Omental fat pad (tissue), 4 donors: ENCODE measurements around the gene STXBP4. TPM values are rescaled to one million over a fixed set of nuclear protein-coding genes. Genes with fewer than 3 reads are reported as not detected.

Source experiments
- ATAC-seq: fragments of 150-250 bp; one replicate; pipeline ENCODE4 v1.9.1; 2016; ENCODE audit warnings: mild to moderate bottlenecking, moderate library complexity; ENCODE audit not compliant: low FRiP score
- DNase-seq: peaks from one replicate; pipeline ENCODE4 v3.0.0-alpha.2; 2019; ENCODE audit warnings: low spot score
- total RNA-seq, 4 donors: library from RNA; depleted of rRNA; stranded (reverse); fragments of >200 nt; gene quantifications; one replicate each; pipeline ENCODE4 v1.1.0, GENCODE V29; 2016
- TF ChIP-seq, protein P1 (sequence below), 3 donors: fragments of 450-650 bp; IDR thresholded peaks; one replicate each; pipeline ENCODE4 v1.5.1; 2016 to 2017; ENCODE audit warnings: antibody characterized with exemption in 3 of 3, mild to moderate bottlenecking in 3 of 3, moderate library complexity in 2 of 3

The STXBP4 gene
- total RNA-seq, 4 donors from 2014 or later: 11.2 to 19.3 (median 16.5) TPM

DNA sequence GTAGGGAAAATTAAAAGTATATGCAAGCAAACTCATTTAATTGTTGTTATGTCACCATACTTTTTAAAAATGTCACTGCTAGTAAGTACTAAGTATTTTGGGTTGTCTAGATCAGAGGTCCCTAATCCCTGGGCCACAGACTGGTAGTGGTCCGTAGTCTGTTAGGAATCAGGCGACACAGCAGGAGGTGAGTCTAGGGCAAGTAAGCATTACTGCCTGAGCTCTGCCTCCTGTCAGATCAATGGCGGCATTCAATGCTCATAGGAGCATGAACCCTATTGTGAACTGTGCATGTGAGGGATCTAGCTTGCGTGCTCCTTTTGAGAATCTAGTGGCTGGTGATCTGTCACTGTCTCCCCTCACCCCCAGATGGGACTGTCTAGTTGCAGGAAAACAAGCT is 21.6 kb downstream of the STXBP4 start:
- no peak for DNase-seq
- TF ChIP-seq, protein P1, sequence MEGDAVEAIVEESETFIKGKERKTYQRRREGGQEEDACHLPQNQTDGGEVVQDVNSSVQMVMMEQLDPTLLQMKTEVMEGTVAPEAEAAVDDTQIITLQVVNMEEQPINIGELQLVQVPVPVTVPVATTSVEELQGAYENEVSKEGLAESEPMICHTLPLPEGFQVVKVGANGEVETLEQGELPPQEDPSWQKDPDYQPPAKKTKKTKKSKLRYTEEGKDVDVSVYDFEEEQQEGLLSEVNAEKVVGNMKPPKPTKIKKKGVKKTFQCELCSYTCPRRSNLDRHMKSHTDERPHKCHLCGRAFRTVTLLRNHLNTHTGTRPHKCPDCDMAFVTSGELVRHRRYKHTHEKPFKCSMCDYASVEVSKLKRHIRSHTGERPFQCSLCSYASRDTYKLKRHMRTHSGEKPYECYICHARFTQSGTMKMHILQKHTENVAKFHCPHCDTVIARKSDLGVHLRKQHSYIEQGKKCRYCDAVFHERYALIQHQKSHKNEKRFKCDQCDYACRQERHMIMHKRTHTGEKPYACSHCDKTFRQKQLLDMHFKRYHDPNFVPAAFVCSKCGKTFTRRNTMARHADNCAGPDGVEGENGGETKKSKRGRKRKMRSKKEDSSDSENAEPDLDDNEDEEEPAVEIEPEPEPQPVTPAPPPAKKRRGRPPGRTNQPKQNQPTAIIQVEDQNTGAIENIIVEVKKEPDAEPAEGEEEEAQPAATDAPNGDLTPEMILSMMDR (IDR thresholded peaks at IDR 0.05): no peak
- no peak for ATAC-seq

DNA sequence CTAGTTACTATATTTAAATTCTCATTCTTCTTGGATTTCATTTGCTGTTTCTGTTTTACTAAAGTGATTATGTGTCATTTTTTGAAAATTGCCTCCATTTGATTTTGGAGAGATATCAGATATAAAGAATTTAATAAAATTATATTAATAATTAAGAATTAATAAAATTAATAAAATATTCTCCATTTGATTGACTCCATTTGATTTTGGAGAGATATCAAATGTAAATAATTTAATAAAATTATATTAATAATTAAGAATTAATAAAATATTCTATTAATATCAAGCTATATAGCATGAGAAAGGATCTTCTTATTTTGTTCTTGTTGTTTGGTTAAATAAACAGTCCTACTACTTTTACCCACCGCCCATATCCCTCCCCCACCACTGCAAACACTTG is 23.0 kb downstream of the STXBP4 start:
- ATAC-seq (no peak), DNase-seq (no peak)
- TF ChIP-seq, protein P1 (IDR thresholded peaks at IDR 0.05): no peak

DNA sequence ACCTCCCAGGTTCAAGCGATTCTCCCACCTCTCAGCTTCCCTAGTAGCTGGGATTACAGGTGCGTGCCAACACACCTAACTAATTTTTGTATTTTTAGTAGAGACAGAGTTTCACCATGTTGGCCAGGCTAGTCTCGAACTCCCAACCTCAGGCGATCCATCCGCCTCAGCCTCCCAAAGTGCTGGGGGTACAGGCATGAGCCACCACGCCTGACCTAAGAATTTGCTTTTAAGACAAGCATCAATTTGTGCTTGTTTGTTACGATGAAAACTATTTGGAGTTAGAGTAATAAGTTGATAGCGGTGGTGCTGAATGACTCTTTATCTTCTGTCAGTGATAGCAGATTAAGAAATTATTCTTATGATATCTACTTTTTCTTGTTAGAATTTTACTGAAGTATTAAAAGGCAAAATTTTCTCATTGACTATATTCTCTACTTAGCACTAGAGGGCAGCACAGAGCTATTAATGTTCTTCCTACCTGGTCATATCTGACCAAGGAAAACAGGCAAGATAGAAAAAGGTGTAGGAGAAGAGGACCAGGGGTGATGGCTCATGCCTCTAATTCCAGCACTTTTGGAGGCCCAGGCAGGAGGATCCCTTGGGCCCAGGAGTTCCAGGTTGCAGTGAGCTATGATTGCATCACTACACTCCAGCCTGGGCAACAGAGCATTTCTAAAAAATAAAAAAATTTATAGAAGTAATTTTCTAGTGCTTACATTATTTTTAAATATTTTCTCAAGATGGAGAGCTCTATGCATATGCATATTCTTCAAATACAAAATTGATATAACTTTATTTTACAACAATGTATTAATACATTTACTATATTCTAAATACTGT is 24.5 kb downstream of the STXBP4 start:
- DNase-seq: no peak
- TF ChIP-seq, protein P1 (IDR thresholded peaks at IDR 0.05): peak in 1 of 3 donors; percentile 28
- ATAC-seq: no peak

DNA sequence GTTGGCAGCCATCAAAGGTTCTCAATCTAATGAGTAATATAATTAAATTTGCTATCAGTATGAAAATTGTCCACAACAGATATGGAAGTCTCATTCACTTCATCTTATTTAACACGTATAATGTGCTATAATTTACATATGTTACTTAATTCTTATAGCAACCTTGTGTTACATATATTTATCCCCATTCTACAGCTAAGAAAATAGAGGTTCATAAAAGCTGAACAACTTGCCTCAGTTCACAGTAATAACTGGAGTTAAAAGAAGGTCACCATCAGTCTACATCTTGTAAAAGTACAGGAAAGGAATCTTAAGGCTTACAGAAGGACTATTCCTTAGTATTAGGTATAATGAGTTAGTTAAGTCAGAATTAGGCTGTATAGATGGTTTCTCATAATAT is 27.9 kb downstream of the STXBP4 start:
- TF ChIP-seq, protein P1 (IDR thresholded peaks at IDR 0.05): no peak
- DNase-seq (no peak), ATAC-seq (no peak)

DNA sequence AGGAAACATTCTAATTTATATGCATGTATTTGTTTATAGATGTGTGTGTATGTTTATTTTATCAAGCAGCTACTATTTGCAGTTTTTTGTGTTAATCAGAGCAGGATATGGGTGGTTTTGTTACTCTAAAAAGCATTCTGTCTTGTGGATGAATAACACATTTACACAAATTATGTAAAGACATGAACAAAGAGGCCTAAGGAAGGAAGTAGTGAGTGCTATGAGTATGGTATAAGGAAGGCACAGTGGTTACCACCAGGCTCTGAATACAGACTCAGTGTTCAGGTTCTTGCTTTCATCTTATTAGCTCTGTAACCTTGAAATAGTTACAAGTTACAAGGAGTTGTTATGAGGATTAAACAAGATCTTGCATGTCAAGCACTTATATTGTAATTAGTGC is 33.9 kb downstream of the STXBP4 start:
- TF ChIP-seq, protein P1 (IDR thresholded peaks at IDR 0.05): no peak
- no peak for ATAC-seq

DNA sequence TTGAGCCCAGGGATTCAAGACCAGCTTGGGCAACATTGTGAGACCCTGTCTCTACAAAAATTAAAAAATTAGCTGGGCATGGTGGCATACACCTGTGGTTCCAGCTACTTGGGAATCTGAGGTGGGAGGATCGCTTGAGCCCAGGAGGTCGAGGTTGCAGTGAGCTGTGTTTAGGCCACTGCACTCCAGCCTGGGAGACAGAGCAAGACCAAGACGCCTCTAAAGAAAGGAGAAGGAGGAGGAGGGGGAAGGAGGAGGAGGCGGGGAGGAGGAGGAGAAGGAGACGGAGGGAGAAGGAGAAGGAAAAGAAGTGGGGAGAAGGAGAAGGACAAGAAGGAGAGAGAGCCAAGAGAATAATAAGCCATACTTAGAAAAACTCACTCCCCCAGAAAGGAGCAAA is 35.9 kb downstream of the STXBP4 start:
- TF ChIP-seq, protein P1 (IDR thresholded peaks at IDR 0.05): no peak
- no peak for DNase-seq
- no peak for ATAC-seq

More for the DNA sequence above, 33.9 kb downstream of the STXBP4 start:
- no peak for DNase-seq

DNA sequence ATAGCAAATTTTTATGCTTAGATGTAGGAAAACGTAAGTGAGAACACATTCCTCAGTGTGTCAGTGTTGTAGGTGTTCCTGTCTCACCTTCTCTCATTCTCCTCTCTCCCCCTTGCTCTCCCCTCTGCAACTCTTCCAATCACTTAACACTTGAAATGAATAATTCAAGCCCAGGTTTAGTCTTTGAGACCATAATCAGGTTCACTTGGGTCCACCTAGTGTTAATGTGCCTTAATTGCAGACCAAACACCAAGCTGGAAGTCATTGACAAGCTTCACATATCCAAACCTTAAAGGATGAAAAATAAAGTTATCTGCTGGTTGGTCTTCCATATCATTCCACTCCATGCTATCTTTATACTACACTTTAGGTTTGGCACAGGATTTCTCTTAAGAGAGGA is 37.0 kb downstream of the STXBP4 start:
- DNase-seq (no peak), ATAC-seq (no peak)
- TF ChIP-seq, protein P1 (IDR thresholded peaks at IDR 0.05): no peak
